GM06990 (cell line): ENCODE measurements around the gene ALG14.
"Not testable (repeated sequence)": the region's sequence is repeated elsewhere in the genome, so short reads cannot be mapped to it uniquely, and the experiment has no call there.

Experiments used
- DNase-seq: peaks from one replicate; pipeline ENCODE4 v3.0.0-alpha.2; 2011; ENCODE audit not compliant: insufficient read length; ENCODE audit errors: extremely low read depth
- H3K27me3 ChIP-seq: replicated peaks from 2 replicates; pipeline ENCODE4 v1.6.0; 2011; ENCODE audit warnings: low read length; ENCODE audit not compliant: control insufficient read depth, insufficient read depth
- H3K36me3 ChIP-seq: 2 replicates; pipeline ENCODE4 v1.5.1; 2011; ENCODE audit warnings: low read length; ENCODE audit not compliant: control insufficient read depth, insufficient read depth
- H3K4me3 ChIP-seq: replicated peaks from 2 replicates; pipeline ENCODE4 v1.5.1; 2011; ENCODE audit warnings: low read depth, mild to moderate bottlenecking, control low read depth, low read length
- CTCF ChIP-seq: IDR thresholded peaks from 2 replicates; pipeline ENCODE4 v1.5.1; 2011; ENCODE audit warnings: low read length, control low read depth, mild to moderate bottlenecking, inconsistent platforms; ENCODE audit not compliant: insufficient read depth, poor library complexity, severe bottlenecking

ALG14 gene

DNA sequence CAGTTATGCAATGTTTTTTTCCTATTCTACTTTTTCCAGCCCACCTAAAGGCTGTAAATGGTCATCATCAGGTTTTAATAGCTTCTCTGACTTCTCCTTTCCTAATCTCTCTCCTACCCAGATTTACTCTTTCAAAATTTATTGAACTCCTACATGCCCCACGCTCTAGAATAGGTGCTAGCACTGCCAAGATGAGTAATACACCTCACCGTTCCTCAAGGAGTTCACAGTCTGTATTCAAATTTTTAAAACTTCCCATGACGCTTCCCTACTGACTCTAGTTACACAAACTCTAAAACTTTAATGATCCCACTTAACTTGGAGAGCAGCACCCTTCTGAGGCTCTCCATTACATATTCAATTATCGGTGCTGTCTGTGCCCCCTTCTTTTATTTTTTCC lies 51.6 kb downstream of the ALG14 start:
- H3K36me3 ChIP-seq, result no peaks in the 10 kb centered on the region
- DNase-seq, result no peak
- no peak overlapping the region for H3K4me3 ChIP-seq
- TF ChIP-seq CTCF, result no peak
- H3K27me3 ChIP-seq, result no peaks in the 10 kb centered on the region

GRCh38 chr1:95019466-95019865 lies 53.3 kb downstream of the ALG14 start:
- H3K4me3 ChIP-seq, H3K36me3 ChIP-seq, H3K27me3 ChIP-seq, DNase-seq: not testable (repeated sequence)

GRCh38 chr1:95018602-95019369 lies 54.0 kb downstream of the ALG14 start:
- no peak overlapping the region for H3K4me3 ChIP-seq
- no peak for DNase-seq

GRCh38 chr1:95017775-95018174 lies 55.0 kb downstream of the ALG14 start:
- H3K36me3 ChIP-seq, result no peaks in the 10 kb centered on the region
- TF ChIP-seq CTCF, result no peak
- H3K27me3 ChIP-seq, result no peaks in the 10 kb centered on the region
- no peak for DNase-seq
- no peak overlapping the region for H3K4me3 ChIP-seq

More at GRCh38 chr1:95018602-95019369, 54.0 kb downstream of the ALG14 start:
- no peak for TF ChIP-seq CTCF
- no peaks in the 10 kb centered on the region for H3K36me3 ChIP-seq
- H3K27me3 ChIP-seq, result no peaks in the 10 kb centered on the region

GRCh38 chr1:95015076-95015475 lies 57.7 kb downstream of the ALG14 start:
- TF ChIP-seq CTCF, result no peak
- no peaks in the 10 kb centered on the region for H3K36me3 ChIP-seq
- no peak for DNase-seq
- no peaks in the 10 kb centered on the region for H3K27me3 ChIP-seq
- H3K4me3 ChIP-seq, result no peak overlapping the region

- TF ChIP-seq CTCF, result no peak
- no peak for DNase-seq
- H3K4me3 ChIP-seq, result no peak overlapping the region
- H3K27me3 ChIP-seq, result no peaks in the 10 kb centered on the region
- no peaks in the 10 kb centered on the region for H3K36me3 ChIP-seq
Observed at GRCh38 chr1:95013950-95014574, 58.7 kb downstream of the ALG14 start.
